ENCODE measurements around the gene YIPF2.

Gene YIPF2

GRCh38 chr19:10921199-10921909, 7.1 kb downstream of the YIPF2 start:
- Mint-ChIP-seq H3K4me3 (no peak overlapping the region), H3K9me3 (no peaks in the 10 kb centered on the region), H3K4me1 (no peaks in the 10 kb centered on the region), H3K27ac (no peak overlapping the region), H3K27me3 (no peaks in the 10 kb centered on the region), H3K36me3 (peaks cover 3% of the 10 kb centered on the region)

- H3K9me3 Mint-ChIP-seq = no peaks in the 10 kb centered on the region
- H3K4me3 Mint-ChIP-seq = no peak overlapping the region
- no peaks in the 10 kb centered on the region for H3K27me3 Mint-ChIP-seq
- no peak overlapping the region for H3K27ac Mint-ChIP-seq
- H3K4me1 Mint-ChIP-seq = no peaks in the 10 kb centered on the region
- H3K36me3 Mint-ChIP-seq = peaks cover 3% of the 10 kb centered on the region
Measured at GRCh38 chr19:10920781-10921180, 7.7 kb downstream of the YIPF2 start.

- H3K27ac Mint-ChIP-seq = no peak overlapping the region
- peaks cover 3% of the 10 kb centered on the region for H3K36me3 Mint-ChIP-seq
- no peaks in the 10 kb centered on the region for H3K4me1 Mint-ChIP-seq
- no peak overlapping the region for H3K4me3 Mint-ChIP-seq
- H3K9me3 Mint-ChIP-seq = no peaks in the 10 kb centered on the region
- H3K27me3 Mint-ChIP-seq = no peaks in the 10 kb centered on the region
Measured at GRCh38 chr19:10920288-10920655, 8.2 kb downstream of the YIPF2 start.

- Mint-ChIP-seq H3K27me3 (no peaks in the 10 kb centered on the region), H3K4me3 (no peak overlapping the region), H3K4me1 (no peaks in the 10 kb centered on the region), H3K27ac (no peak overlapping the region), H3K36me3 (peaks cover 3% of the 10 kb centered on the region), H3K9me3 (no peaks in the 10 kb centered on the region)
Measured at GRCh38 chr19:10919352-10920287, 8.8 kb downstream of the YIPF2 start.

- no peak overlapping the region for H3K4me3 Mint-ChIP-seq
- H3K36me3 Mint-ChIP-seq = peaks cover 2% of the 10 kb centered on the region
- H3K27me3 Mint-ChIP-seq = no peaks in the 10 kb centered on the region
- H3K27ac Mint-ChIP-seq = no peak overlapping the region
- H3K4me1 Mint-ChIP-seq = no peaks in the 10 kb centered on the region
- no peaks in the 10 kb centered on the region for H3K9me3 Mint-ChIP-seq
Measured at GRCh38 chr19:10918359-10918758, 10.1 kb downstream of the YIPF2 start.

GRCh38 chr19:10916602-10917001, 11.8 kb downstream of the YIPF2 start:
- H3K4me1 Mint-ChIP-seq = no peaks in the 10 kb centered on the region
- no peaks in the 10 kb centered on the region for H3K27me3 Mint-ChIP-seq
- no peak overlapping the region for H3K4me3 Mint-ChIP-seq

GRCh38 chr19:10915130-10916091, 13.0 kb downstream of the YIPF2 start:
- no peaks in the 10 kb centered on the region for H3K4me1 Mint-ChIP-seq
- peaks cover 3% of the 10 kb centered on the region for H3K36me3 Mint-ChIP-seq
- no peaks in the 10 kb centered on the region for H3K9me3 Mint-ChIP-seq
- no peak overlapping the region for H3K4me3 Mint-ChIP-seq
- H3K27ac Mint-ChIP-seq = no peak overlapping the region
- H3K27me3 Mint-ChIP-seq = no peaks in the 10 kb centered on the region

More at GRCh38 chr19:10916602-10917001, 11.8 kb downstream of the YIPF2 start:
- no peaks in the 10 kb centered on the region for H3K9me3 Mint-ChIP-seq
- H3K36me3 Mint-ChIP-seq = peaks cover 3% of the 10 kb centered on the region
- H3K27ac Mint-ChIP-seq = no peak overlapping the region

- no peaks in the 10 kb centered on the region for H3K27me3 Mint-ChIP-seq
- peaks cover 6% of the 10 kb centered on the region for H3K36me3 Mint-ChIP-seq
- H3K4me1 Mint-ChIP-seq = no peaks in the 10 kb centered on the region
- H3K9me3 Mint-ChIP-seq = no peaks in the 10 kb centered on the region
- no peak overlapping the region for H3K4me3 Mint-ChIP-seq
- H3K27ac Mint-ChIP-seq = no peak overlapping the region
Measured at GRCh38 chr19:10913716-10914340, 14.6 kb downstream of the YIPF2 start.

- Mint-ChIP-seq H3K4me1 (no peaks in the 10 kb centered on the region), H3K9me3 (no peaks in the 10 kb centered on the region), H3K4me3 (no peak overlapping the region), H3K27me3 (no peaks in the 10 kb centered on the region), H3K27ac (no peak overlapping the region), H3K36me3 (peaks cover 7% of the 10 kb centered on the region)
Measured at GRCh38 chr19:10912619-10913018, 15.8 kb downstream of the YIPF2 start.

- H3K4me3 Mint-ChIP-seq = no peak overlapping the region
- no peak overlapping the region for H3K27ac Mint-ChIP-seq
- no peaks in the 10 kb centered on the region for H3K4me1 Mint-ChIP-seq
- H3K36me3 Mint-ChIP-seq = peaks cover 7% of the 10 kb centered on the region
- H3K9me3 Mint-ChIP-seq = no peaks in the 10 kb centered on the region
- H3K27me3 Mint-ChIP-seq = no peaks in the 10 kb centered on the region
Measured at GRCh38 chr19:10911579-10912363, 16.7 kb downstream of the YIPF2 start.

GRCh38 chr19:10908380-10908960, 20.0 kb downstream of the YIPF2 start:
- H3K4me1 Mint-ChIP-seq = no peaks in the 10 kb centered on the region
- no peak overlapping the region for H3K27ac Mint-ChIP-seq
- H3K27me3 Mint-ChIP-seq = no peaks in the 10 kb centered on the region
- H3K4me3 Mint-ChIP-seq = no peak overlapping the region
- H3K9me3 Mint-ChIP-seq = no peaks in the 10 kb centered on the region
- peaks cover 9% of the 10 kb centered on the region for H3K36me3 Mint-ChIP-seq

GRCh38 chr19:10907925-10908324, 20.5 kb downstream of the YIPF2 start:
- no peaks in the 10 kb centered on the region for H3K9me3 Mint-ChIP-seq
- H3K4me3 Mint-ChIP-seq = no peak overlapping the region
- no peak overlapping the region for H3K27ac Mint-ChIP-seq
- H3K36me3 Mint-ChIP-seq = peaks cover 10% of the 10 kb centered on the region
- no peaks in the 10 kb centered on the region for H3K27me3 Mint-ChIP-seq
- H3K4me1 Mint-ChIP-seq = no peaks in the 10 kb centered on the region

GRCh38 chr19:10899151-10899653, 29.2 kb downstream of the YIPF2 start:
- no peaks in the 10 kb centered on the region for H3K9me3 Mint-ChIP-seq
- H3K27ac Mint-ChIP-seq = no peak overlapping the region

GRCh38 chr19:10898633-10899032, 29.8 kb downstream of the YIPF2 start:
- H3K27ac Mint-ChIP-seq = no peak overlapping the region

More at GRCh38 chr19:10899151-10899653, 29.2 kb downstream of the YIPF2 start:
- no peak overlapping the region for H3K4me3 Mint-ChIP-seq
- H3K27me3 Mint-ChIP-seq = no peaks in the 10 kb centered on the region
- peaks cover 4% of the 10 kb centered on the region for H3K36me3 Mint-ChIP-seq
- peaks cover 10% of the 10 kb centered on the region for H3K4me1 Mint-ChIP-seq

More at GRCh38 chr19:10898633-10899032, 29.8 kb downstream of the YIPF2 start:
- H3K9me3 Mint-ChIP-seq = no peaks in the 10 kb centered on the region
- H3K4me3 Mint-ChIP-seq = no peak overlapping the region
- H3K27me3 Mint-ChIP-seq = no peaks in the 10 kb centered on the region
- peaks cover 3% of the 10 kb centered on the region for H3K36me3 Mint-ChIP-seq
- H3K4me1 Mint-ChIP-seq = peaks cover 10% of the 10 kb centered on the region

Measured in activated naive CD4-positive, alpha-beta T cell treated with anti-CD3 and anti-CD28 coated beads, Interleukin-2, amount 50 U/mL, for 24 hours (primary cell).